MM.1S (cell line): ENCODE results near the gene MYRIP.

Experiments used
- EZH2 ChIP-seq: fragments of 300-600 bp; sonication (generic); optimal IDR thresholded peaks from 2 replicates; pipeline ENCODE3; 2017; ENCODE audit warnings: low read depth, mild to moderate bottlenecking, antibody characterized with exemption, low read length, mixed read lengths
- TF ChIP-seq, protein P1 (sequence below): fragments of 300-600 bp; sonication (generic); IDR thresholded peaks from 2 replicates; pipeline ENCODE4 v1.5.1; 2016; ENCODE audit warnings: antibody characterized with exemption, low read length, mixed read lengths

DNA sequence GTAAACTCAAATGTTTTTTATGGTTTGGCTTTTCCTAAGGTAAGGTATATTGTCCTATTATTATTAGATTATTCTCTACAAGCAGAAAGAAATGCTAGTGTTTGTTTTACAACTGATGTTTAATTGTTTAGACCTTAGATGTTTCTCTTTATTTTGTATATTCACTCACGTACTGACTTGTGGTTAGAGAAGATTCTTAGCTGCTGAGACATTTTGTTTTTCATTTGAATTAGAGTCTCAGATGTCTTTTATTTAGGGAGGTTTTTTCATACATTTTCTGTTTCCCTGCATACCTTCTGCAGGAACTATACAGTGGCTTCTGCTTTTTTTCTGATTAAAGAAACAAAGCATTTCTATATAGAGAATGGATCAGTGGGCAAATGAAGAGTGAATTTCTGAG lies 110.9 kb downstream of the MYRIP start:
- TF ChIP-seq, protein P1, sequence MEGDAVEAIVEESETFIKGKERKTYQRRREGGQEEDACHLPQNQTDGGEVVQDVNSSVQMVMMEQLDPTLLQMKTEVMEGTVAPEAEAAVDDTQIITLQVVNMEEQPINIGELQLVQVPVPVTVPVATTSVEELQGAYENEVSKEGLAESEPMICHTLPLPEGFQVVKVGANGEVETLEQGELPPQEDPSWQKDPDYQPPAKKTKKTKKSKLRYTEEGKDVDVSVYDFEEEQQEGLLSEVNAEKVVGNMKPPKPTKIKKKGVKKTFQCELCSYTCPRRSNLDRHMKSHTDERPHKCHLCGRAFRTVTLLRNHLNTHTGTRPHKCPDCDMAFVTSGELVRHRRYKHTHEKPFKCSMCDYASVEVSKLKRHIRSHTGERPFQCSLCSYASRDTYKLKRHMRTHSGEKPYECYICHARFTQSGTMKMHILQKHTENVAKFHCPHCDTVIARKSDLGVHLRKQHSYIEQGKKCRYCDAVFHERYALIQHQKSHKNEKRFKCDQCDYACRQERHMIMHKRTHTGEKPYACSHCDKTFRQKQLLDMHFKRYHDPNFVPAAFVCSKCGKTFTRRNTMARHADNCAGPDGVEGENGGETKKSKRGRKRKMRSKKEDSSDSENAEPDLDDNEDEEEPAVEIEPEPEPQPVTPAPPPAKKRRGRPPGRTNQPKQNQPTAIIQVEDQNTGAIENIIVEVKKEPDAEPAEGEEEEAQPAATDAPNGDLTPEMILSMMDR, result no peak
- no peak for TF ChIP-seq EZH2
